ENCODE results near the gene HYAL4.

Gene HYAL4

DNA sequence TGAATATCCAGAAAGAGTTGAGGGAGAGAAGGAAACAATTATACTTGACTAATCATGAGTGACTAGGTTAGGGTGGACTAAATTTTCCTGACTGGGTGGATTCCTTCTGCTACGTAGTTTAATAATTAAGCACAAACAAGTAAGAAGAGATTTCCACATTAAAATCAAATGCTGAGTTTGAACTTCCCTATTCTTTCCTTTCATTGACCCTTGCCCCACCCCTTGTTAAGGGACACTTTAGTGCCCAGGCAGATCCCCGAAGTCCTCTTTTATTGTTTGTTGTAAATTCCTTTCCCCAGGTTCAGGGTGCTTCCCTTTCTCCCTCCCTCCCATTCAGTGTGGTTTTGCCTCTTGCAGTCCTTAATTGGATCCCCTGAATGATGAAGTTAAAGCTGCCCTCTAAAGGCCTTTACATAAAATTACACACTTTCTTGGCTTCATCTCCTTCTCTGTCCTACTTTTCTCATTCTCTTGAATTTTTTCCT is 71.3 kb downstream of the HYAL4 start:
- no peaks in the 10 kb centered on the region for H3K4me1 ChIP-seq (ENCODE audit: control insufficient read depth, insufficient read depth, low read length)
- no peak overlapping the region for H3K9ac ChIP-seq (ENCODE audit: low read length)
- H3K9me3 ChIP-seq (ENCODE audit: control insufficient read depth, low read length): no peaks in the 10 kb centered on the region
- DNase-seq (ENCODE audit: low read depth): peak; percentile 43
- H3K27me3 ChIP-seq (replicated peaks; ENCODE audit: control insufficient read depth, insufficient read depth, low read length): no peaks in the 10 kb centered on the region
- no peaks in the 10 kb centered on the region for H3K36me3 ChIP-seq (ENCODE audit: control insufficient read depth, insufficient read depth, low read length, severe bottlenecking)
- H3K4me3 ChIP-seq (ENCODE audit: low read length): no peak overlapping the region

GRCh38 chr7:123917878-123918277 is 72.9 kb downstream of the HYAL4 start:
- Histone ChIP-seq H3K4me3 (ENCODE audit: low read length) (no peak overlapping the region), H3K36me3 (ENCODE audit: control insufficient read depth, insufficient read depth, low read length, severe bottlenecking) (no peaks in the 10 kb centered on the region), H3K9me3 (ENCODE audit: control insufficient read depth, low read length) (no peaks in the 10 kb centered on the region), H3K9ac (ENCODE audit: low read length) (no peak overlapping the region), H3K4me1 (ENCODE audit: control insufficient read depth, insufficient read depth, low read length) (no peaks in the 10 kb centered on the region), H3K27me3 (replicated peaks; ENCODE audit: control insufficient read depth, insufficient read depth, low read length) (no peaks in the 10 kb centered on the region)
- no peak for DNase-seq (ENCODE audit: low read depth)

DNA sequence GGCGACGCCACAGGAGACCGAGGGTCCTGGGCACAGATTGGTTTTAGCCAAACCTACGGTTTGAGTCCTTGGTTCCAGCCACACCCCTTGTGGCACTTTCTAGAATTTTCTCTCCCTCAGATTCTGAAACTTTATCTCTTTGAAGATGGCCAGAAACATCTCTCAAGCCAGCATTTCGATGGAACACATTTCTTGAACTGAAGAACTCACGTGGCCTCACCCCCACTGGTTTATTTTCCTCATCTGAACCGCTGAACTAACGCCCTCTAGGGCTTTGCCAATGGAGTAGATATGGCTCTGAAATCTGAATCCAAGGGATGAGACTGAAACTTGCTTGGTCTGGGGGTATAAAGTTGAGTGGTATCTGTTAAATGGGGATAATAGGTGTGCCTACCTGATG is 73.3 kb downstream of the HYAL4 start:
- no peak overlapping the region for H3K9ac ChIP-seq (ENCODE audit: low read length)
- H3K36me3 ChIP-seq (ENCODE audit: control insufficient read depth, insufficient read depth, low read length, severe bottlenecking): no peaks in the 10 kb centered on the region
- no peak for DNase-seq (ENCODE audit: low read depth)
- no peaks in the 10 kb centered on the region for H3K27me3 ChIP-seq (replicated peaks; ENCODE audit: control insufficient read depth, insufficient read depth, low read length)
- H3K4me1 ChIP-seq (ENCODE audit: control insufficient read depth, insufficient read depth, low read length): no peaks in the 10 kb centered on the region
- H3K9me3 ChIP-seq (ENCODE audit: control insufficient read depth, low read length): no peaks in the 10 kb centered on the region
- no peak overlapping the region for H3K4me3 ChIP-seq (ENCODE audit: low read length)

DNA sequence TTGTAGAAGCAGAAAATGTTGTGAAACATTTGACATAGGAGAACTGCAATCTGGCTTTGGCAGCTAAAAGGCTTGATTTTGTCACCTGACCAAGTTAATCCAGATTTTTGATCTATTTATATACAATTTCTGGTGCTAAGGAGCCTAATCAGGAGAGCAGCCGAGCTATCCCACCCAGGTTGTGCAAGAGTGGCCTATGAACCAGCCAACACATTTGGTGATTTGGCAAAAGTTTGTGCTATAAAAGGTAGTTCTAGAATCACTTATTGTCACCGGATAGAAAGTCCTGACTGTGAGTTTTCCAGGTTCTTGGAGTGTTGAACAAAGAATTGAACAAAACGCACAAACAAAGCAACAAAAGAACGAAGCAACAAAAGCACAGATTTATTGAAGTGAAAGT is 78.6 kb downstream of the HYAL4 start:
- DNase-seq (ENCODE audit: low read depth): no peak
- Histone ChIP-seq H3K36me3 (ENCODE audit: control insufficient read depth, insufficient read depth, low read length, severe bottlenecking) (no peaks in the 10 kb centered on the region), H3K9me3 (ENCODE audit: control insufficient read depth, low read length) (no peaks in the 10 kb centered on the region), H3K9ac (ENCODE audit: low read length) (no peak overlapping the region), H3K27me3 (replicated peaks; ENCODE audit: control insufficient read depth, insufficient read depth, low read length) (no peaks in the 10 kb centered on the region), H3K4me1 (ENCODE audit: control insufficient read depth, insufficient read depth, low read length) (no peaks in the 10 kb centered on the region), H3K4me3 (ENCODE audit: low read length) (no peak overlapping the region)

- Histone ChIP-seq H3K9ac (ENCODE audit: low read length) (no peak within 1 kb of the TSS), H3K9me3 (ENCODE audit: control insufficient read depth, low read length) (no peaks in the 10 kb centered on the region), H3K36me3 (ENCODE audit: control insufficient read depth, insufficient read depth, low read length, severe bottlenecking) (no peaks in the 10 kb centered on the region), H3K4me3 (ENCODE audit: low read length) (no peak within 1 kb of the TSS), H3K4me1 (ENCODE audit: control insufficient read depth, insufficient read depth, low read length) (no peaks in the 10 kb centered on the region), H3K27me3 (replicated peaks; ENCODE audit: control insufficient read depth, insufficient read depth, low read length) (no peaks in the 10 kb centered on the region)
- no peak for DNase-seq (ENCODE audit: low read depth)
Observed at GRCh38 chr7:123924941-123925340, 80.0 kb downstream of the HYAL4 start, which contains the start of gene SPAM1. Gene SPAM1, plus strand, starts transcription at chr7:123925241. Its CDS starts 28,330 bp downstream, at chr7:123953571.

All from adipocyte (in vitro differentiated cells).